Stimulated activated CD8-positive, alpha-beta memory T cell treated with anti-CD3 and anti-CD28 coated beads, Interleukin-15, amount 100 ng/mL, for 24 hours (primary cell): ENCODE data around the gene METTL25B.
"Not testable (repeated sequence)": the region's sequence is repeated elsewhere in the genome, so short reads cannot be mapped to it uniquely, and the experiment has no call there.

ENCODE experiments used
- DNase-seq: peaks from one replicate; pipeline ENCODE4 v3.0.0-alpha.2; 2020; ENCODE audit warnings: low read depth

Gene METTL25B

GRCh38 chr1:156748670-156749418, 20.6 kb downstream of the METTL25B start:
- DNase-seq = no peak

DNA sequence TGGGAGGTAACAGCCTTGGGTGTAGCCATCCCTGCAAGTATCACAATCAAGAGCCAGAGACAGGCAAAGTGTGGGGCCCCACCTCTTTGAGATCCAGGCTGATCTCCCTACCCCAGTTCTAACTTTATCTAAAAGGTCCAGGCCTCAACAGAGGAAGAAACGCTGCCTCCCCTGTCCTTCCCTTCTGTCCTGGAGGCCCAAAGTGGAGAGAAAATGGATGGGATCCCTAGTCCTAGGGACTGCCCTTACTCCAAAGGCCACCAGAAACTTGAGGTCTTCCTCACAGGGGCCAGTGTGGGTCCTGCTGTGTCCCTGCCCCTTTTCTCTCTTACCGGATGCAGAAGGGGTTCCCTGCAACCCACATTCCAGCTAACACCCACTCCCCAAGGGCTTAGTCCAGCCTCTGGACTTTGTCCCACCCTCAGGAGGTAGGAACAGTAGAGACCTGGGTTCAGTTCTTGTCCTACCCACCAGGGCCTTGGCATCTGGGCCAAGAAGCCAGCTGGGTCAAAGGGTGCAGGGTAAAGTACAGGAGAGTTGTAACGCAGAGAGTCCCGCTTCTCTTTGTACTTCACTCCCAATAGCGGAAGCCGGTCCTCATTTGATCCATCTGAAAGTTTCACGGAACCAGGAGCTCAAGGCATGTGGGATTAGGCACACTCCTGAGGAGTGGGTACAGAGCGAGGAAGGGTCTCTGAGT, 21.3 kb downstream of the METTL25B start:
- no peak for DNase-seq

- DNase-seq = no peak
Measured at GRCh38 chr1:156750191-156750672, 22.0 kb downstream of the METTL25B start.

- no peak for DNase-seq
Measured at GRCh38 chr1:156750711-156751450, 22.6 kb downstream of the METTL25B start.

DNA sequence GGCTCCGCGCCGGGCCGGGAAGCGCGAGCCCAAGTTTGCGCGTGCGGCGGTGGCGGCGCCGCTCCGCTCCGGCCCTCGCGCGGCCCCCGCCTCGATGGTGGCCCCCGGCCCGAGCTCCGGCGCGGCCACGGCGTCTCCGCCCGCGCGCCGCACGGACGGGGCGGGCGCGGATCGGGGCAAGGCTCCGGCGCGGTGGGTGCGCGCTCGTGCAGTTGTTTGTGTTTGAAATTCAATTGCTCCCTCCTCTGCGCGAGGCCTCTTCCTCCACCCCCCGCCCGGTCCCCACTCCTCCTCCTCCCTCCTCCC, 23.1 kb downstream of the METTL25B start, which contains the start of gene HDGF:
Gene HDGF (minus strand): TSS at position 225 of the 306 bp plus-strand sequence. CDS start 246 bp downstream, outside the sequence.
- no peak for DNase-seq

GRCh38 chr1:156751757-156752481, 23.6 kb downstream of the METTL25B start:
- DNase-seq = peak; percentile 88

DNA sequence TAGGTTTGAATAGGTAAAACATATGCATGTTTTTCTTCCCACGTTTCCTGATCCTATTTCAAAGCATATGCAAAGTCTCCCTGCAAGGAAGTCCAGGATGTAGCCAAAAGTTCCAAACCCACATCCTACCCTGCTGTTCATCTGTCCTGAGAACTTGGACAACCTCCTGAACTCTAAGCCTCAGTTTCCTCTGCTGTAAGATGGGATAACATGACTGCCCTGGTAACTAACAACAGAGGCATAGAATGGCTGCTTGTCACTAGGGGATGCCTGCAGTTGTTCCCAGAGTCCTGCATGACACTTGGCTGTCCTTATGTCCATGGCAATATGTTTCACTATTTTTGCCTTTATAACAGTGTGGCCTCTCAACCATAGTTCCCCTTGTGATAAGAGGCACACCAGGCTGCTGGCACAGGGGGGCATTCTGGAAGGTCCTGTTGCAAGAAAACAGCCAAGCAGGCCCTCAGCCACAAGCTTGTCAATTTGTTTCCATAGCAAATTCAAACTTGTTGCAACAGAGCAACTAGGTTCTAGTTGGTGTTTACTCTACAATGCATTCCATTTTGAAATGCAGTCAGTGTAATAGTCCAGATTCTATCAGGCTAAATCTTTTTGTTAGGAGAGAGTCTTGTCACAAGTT, 24.7 kb downstream of the METTL25B start:
- no peak for DNase-seq

DNA sequence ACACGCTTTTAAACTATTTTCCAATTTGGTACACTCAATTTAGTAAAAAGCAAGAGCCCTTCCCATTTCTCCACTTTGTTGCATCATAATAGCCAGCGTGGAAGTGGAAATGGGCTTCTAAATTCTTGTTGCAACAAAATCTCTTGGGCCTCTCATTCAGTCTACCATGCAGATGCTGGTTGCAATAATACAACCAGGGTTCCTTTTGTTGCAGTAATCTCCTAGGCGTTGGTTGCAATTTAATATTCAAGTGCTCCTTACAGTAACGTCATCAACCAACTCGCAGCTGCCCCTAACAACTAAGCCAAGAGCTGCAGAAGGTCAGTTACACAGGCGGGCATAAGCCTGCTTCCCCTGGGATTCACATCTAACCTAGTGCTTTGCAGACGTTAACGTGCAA, 25.9 kb downstream of the METTL25B start:
- no peak for DNase-seq

GRCh38 chr1:156755527-156755950, 27.3 kb downstream of the METTL25B start:
- DNase-seq = no peak

GRCh38 chr1:156756355-156756754, 28.1 kb downstream of the METTL25B start:
- no peak for DNase-seq

DNA sequence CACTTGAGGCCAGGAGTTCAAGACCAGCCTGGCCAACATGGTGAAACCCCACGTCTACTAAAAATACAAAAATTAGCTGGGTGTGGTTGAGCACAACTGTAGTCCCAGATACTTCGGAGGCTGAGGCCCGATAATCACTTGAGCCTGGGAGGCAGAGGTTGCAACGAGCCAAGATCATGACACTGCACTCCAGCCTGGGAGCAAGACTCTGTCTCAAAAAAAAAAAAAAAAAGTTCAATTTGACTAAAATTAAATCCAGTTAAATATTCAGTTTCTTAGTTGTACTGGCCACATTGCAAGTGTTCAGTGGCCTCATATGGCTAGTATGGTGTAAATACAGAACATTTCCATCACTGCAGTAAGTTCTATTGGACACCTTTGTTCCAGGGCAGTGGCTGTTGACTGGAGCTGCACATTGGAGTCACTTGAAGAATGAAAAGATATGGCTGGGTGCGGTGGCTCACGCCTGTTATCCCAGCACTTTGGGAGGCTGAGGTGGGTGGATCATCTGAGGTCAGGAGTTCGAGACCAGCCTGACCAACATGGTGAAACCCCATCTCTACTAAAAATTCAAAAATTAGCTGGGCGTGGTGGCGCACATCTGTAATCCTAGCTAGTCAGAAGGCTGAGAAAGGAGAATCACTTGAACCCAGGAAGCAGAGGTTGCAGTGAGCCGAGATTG, 29.4 kb downstream of the METTL25B start:
- not testable (repeated sequence) for DNase-seq

DNA sequence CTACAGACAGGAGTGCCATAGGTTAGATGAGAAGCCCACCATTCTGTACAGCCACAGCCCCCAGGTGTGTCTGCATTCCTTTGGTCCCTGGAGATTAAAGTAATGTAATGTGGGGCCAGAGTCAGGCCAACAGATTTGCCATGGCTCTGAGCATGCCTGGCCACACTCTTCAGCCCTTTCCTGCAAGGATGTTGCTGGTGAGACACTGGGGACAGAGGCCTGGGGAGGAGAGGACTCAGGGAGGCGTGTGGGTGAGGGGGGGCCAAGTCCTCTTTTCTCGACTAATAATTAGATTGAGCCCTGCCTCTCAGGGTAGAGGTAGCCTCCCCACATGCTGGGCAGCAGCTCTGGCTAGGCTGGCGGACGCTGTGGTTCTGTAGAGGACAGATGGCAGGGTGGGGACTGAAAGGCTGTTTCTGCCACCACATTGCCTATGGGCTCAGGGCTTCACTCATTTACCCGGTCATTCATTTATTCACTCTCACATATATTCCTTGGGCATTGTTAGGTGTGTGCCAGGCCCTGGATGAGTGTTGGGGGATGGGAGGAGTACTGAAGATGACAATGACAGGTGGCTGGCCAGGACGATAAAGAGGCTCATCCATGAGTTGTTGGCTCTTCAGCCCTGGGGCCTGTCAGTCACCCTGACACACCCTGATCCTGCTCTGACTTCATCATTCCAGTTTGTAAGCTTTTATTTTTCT, 32.0 kb downstream of the METTL25B start:
- DNase-seq = no peak

DNA sequence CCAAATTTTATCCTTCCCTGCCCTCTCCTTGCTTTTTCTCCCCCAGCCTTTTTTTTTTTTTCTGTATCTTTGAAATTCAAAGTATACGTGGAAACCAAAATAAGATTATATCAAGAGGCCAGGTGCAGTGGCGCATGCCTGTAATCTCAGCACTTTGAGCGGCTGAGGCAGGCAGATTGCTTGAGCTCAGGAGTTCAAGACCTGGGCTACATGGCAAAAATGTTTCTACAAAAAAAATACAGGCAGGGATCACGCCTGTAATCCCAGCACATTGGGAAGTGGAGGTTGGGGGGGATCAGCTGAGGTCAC, 32.5 kb downstream of the METTL25B start:
- no peak for DNase-seq

DNA sequence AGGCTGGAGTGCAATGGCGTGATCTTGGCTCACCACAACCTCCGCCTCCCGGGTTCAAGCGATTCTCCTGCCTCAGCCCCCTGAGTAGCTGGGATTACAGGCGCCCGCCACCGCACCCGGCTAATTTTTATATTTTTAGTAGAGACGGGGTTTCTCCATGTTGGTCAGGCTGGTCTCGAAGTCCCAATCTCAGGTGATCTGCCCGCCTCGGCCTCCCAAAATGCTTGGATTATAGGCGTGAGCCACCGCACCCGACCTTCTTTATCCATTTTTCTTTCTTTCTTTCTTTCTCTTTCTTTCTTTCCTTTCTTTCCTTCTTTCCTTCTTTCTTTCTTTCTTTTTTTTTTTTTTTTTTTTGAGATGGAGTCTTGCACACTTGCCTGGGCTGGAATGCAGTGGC, 36.9 kb downstream of the METTL25B start:
- DNase-seq = not testable (repeated sequence)

GRCh38 chr1:156765666-156766065, 37.4 kb downstream of the METTL25B start:
- DNase-seq = no peak

DNA sequence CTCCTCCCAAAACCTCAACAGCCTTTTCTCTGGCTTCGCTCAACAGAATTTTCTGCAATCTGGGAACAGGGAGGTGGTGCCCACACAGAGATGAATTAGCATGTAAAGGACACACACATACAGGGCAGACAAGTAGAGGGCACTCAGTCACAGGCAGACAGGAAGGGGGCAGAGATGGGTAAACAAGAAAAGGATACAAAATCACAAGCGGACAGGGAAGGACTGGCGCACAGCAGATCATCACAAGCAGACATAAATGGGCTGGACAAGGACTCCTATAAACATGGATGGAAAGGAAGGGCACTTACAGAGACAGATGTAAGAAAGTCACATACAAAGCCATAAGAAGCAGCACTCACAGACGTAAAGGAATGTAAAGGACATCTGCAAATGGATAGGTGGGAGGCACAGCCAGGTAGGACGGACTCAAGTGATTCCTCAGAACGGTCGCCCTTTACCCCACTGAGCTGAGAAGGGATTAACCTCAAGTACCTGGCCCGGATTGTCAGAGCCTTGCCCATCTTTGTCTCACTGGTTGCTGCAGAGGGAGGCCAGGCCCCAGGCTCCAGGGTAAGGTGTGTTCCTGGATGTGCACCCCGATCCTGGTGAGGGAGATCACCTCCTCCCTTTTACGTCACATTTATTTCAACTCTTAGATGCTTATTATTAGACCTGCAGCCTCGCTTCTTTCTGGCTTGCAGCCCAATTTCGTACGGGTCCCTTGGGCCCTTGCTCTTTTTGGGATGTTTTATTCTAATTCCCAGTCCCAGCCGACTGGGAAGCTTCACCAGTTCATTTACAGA, 38.2 kb downstream of the METTL25B start:
- DNase-seq = no peak

DNA sequence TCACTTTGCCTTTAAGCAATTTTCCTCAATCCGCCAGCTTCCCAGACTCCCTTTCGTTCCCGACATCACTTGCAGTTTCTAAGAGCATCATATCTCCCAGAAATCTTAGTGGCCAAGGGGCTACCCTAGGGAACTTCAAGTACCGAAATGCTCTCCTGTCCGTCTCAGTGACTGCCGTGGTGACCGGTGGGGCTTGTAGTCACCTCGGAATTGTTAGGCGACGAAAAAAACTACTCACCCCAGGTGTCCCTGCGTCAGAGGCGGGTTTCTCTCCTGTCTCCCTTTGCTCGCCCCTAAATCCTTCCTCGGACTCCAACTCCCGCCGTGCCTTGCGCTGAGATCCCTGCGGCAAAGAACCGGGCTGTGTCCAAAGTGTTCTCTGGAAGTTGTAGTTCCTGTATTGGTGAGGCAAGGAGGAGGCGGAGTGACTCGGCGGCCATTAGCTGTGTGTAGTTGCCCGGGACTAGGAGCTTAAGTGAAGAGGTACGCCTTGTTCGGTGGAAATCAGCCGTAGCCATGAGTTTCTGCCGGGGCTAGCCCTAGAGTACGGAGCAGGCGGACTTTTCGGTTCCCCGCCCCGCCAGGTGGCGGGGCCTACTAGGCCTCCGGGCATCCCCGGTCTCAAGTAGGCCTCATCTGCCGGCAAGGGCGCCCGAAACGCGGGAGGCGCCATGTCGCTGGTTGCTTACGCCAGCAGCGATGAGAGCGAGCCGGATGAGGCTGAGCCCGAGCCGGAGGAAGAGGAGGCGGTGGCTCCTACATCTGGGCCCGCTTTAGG, 39.0 kb downstream of the METTL25B start, which contains the start of gene PRCC:
Gene PRCC (plus strand): TSS at position 435 of the 778 bp plus-strand sequence. CDS start 237 bp downstream, at position 672.
- DNase-seq = peak; percentile 73

DNA sequence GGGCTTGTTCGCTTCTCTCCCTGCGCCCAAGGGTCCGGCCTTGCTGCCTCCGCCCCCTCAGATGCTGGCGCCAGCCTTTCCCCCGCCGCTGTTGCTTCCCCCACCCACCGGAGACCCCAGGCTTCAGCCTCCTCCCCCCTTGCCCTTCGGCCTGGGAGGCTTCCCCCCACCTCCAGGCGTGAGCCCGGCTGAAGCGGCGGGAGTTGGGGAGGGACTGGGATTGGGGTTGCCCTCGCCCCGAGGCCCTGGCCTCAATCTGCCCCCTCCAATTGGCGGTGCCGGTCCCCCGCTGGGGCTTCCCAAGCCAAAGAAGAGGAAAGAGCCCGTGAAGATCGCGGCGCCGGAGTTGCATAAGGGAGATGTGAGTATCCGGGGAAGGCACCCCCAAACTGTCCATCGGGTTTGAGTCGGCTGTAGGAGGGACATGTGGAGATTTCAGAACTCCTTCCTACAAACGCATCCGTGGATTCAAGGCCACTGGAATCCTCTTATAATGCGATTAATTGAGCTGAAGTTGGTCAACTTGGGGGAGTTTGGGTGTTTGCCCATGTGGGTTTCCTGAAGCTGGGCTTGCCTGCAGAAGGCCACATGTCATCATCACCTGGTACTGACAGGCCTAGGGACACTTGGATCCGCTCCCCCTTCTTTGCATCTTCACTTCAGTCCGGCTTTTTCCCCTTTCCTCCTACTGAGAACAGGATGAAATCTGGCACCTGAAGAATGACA, 39.8 kb downstream of the METTL25B start:
- no peak for DNase-seq
